DMS53 treated with DMSO at 0.1 percent for 48 hours (cell line): ENCODE results near the gene ALG14.
A peak's percentile ranks its signal among the peaks of the same experiment; 100 is the strongest.

Experiments used
- DNase-seq: peaks from one replicate; lab custom pipeline; 2025; ENCODE audit not compliant: unreplicated experiment; lab: John Stamatoyannopoulos, UW

The ALG14 gene

DNA sequence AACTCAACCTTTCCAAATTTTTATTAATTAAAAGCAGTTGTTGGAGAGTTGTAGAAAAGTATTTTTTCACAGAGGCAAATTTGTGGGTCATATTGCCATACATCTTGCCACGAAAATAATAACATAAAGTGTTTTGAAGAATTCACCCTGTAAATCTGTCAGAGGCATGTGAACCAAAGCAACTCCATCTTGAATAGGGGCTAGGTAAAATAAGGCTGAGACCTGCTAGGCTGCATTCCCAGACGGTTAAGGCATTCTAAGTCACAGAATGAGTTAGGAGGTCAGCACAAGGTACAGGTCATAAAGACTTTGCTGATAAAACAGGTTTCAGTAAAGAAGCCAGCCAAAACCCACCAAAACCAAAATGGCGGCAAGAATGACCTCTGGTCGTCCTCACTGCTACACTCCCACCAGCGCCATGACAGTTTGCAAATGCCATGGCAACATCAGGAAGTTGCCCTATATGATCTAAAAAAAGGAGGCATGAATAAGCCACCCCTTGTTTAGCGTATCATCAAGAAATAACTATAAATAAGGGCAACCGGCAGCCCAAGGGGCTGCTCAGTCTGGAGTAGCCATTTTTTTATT lies 141.4 kb downstream of the ALG14 start:
- DNase-seq: no peak

DNA sequence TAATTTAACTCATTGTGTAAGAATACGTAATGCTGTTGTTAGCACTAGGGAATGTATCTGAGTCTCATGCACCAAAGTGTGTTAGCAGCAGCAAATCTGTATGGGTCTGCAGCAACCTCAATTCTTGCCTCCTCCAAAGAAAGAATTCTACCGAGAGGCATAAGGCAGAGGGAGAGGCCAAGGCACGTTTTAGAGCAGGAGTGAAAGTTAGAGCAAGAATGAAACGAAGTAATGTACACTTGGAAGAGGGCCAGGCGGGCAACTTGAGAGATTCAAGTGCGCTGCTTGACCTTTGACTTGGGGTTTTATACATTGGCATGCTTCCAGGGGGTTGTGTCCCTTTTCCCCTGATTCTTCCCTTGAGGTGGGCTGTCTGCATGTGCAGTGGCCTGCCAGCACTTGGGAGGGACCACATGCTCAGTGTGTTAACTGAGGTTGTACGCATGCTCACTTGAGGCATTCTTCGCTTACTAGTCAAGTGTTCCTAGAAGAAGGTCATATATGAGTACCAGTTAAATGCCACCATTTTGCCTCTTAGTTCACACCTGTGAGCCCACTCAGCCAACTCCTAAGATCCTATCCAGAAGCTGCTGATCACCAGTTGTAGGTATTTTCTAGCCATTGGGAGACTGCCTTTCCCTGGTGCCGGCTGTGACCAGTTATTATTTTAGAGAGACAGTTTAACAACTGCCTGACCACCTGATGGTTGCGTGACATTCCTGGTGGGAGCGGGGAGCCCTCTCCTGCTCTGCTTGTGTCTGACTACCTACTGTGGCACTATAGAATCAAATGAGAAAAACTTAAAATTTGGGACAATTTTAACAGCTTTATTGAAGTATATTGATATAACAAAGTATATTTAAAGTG lies 143.2 kb downstream of the ALG14 start:
- DNase-seq: no peak

DNA sequence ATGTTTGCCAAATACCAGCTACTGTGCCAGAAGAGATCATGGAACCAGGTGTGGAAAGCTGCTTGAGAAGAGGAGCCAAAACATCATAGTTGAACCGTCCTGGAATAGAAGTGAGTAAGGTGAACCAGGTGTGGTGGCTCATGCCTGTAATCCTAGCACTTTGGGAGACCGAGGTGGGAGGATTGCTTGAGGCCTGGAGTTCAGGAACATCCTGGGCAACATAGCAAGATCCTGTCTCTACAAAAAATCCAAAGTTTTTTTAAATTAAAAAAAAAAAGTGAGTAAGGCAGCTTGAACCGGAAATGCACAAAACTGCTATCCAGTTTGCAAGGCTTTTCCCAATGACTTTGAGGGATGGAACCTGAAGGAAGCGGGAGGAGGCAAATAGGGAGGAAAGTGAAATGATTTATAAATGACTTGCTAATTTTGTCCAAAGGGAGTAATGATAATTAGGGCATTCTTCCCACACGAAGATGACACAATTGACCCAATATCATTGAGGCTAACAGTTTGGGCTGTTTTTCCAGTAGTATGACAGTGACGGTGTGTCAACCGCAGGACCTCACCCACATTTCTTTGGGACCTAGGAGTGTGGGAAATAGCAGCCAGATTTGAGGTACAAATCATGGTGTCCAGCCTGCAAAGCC lies 144.3 kb downstream of the ALG14 start:
- no peak for DNase-seq

DNA sequence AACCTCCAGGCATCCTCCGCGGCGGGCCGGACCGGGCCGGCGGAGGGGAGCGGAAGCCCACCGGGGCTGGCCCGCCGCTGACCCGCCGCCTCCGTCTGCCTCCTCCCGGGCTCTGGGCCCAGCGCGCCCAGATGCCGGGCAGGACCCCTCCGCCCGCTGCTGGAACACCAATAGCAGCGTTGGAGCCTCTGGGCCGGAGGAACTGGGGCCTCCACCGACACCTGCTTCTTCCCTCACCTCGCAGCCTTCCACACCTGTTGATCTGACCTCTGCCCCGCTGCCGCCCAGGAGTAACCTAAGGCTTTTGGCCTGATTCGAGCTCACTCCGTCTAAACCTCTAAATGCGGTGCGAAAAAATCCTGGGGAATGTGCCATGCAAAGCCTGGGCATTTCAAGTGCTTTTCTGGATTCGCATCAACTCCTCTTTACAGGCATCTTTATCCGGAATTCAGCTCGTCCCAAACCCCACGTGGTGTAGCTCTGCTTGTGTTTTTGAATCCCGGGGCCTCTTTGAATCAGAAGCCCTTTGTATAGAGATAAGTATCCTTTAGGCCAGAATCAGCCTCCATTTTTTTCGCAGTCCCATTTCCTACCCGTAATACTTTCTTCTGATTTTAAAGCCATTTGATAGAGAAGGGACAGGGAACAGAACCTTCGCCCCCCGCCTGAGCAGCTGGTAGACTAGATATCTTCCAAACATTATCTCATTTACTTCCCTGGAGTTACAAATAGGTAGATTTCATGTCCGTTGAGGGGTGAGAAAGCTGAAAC lies 145.2 kb downstream of the ALG14 start:
- DNase-seq: peak; percentile 77

DNA sequence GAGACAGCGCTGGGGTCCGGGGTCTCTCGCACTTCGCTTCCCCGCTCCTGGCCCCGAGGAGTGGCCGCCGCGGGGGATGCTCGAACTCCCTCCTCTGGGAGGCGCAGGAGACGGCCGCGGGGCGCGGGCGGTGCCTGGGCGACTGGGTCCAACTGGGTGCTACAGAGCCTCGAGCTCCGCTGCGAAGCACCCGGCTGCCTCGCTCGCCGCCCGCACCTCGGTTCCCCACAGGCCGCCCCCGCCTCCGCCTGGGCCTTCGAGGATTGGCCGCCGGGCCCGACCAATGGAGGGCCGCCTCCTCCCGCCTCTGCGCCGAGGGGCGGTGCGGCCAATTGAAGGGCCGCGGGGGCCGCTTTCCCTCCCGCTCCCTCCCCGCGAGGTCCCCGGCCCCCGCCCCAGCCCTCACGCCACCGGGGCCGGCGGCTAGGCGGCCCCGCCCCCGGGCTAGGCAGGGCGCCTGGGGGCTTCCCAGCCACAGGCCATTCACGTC lies 145.8 kb downstream of the ALG14 start, which contains the start of gene CNN3:
Gene CNN3, minus strand, starts transcription at position 196 of the 490 bp plus-strand sequence. CDS start 216 bp downstream, outside the sequence.
- peak; percentile 95 for DNase-seq

DNA sequence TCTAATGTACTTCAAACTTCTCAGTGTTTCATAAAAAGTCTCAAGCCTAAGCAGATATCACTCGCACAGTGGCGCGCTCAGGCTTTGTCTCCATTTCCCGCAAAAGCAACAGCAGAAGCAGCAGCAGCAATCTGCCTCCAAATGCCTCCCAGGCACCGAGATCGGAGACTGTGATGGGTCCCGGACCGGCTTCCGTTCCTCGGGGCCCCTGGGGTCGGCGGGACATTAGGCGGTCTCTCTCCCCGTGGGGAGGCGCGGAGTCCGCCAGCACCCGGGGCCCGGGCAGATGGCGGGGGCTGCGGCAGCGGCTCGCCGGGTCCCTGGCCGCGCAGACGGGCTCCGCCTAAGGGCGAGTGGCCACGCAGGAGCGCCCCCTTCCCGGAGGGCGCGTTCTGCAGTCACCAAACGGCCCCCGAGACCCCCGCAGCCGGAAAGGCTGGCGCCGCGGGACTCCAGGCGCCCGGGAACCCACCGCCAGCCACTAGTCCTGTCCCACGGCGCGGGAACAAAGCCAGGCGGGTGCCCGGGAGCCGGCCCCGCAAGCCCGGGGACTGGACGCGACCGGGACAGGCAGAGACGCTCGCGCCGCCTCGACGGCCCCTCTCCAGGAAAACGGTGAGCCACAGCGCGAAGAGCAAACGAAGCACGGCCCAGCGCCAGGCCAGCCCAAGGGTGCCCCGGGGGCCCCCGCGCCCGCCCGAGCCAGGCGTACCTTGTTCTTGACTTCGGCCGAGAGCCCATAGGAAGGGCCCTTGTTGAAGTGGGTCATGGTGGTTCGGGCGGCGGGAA lies 146.4 kb downstream of the ALG14 start:
- peak; percentile 83 for DNase-seq

DNA sequence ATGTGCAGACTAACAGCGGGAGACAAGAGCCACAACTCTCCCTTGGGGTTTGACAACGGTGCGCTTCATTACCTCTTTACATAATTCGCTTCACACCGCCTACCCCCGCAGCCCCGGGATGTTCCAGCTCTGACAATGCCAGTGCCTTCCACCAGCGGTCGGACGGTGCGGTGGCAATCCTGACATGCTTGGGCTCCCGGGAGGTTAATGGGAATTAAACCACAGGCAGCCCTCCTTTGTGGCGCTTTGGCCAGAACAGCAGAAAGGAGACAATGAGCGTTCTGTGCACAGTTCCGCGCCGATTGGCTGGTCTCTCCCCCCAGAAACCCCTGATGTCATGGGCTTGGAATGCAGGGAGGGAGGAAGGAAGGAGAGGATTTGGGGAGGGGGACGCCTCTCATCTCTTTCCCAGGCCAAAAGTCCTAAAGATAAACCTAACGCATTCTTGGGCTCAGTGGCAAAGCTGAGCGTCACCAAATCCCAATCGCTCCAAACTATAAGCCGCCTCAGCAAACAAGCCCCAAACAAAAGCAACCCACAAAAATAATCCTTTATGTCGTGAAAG lies 147.1 kb downstream of the ALG14 start:
- DNase-seq: peak; percentile 21

DNA sequence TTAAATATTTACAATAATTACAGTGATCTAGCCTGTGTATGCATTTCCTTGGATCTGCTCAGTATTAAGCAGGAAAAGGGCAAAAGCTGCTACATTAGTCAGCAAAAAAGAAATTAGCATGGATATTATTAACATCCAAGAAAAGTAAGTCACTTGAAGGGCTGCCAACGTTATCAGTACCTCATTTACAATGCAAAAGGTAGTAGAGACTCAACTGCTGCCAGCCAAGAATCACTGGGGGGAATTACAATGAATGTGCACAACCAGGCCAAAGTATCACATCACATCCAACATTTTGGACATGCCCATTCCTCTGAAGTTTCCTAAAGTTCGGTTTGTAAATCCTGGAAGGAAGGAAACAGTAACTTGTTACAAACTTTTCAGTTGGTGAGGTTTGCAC lies 147.7 kb downstream of the ALG14 start:
- DNase-seq: no peak
